OCI-LY1 (cell line): ENCODE measurements around the gene FASN.
A peak's percentile ranks its signal among the peaks of the same experiment; 100 is the strongest.

ENCODE experiments used
- H2AFZ ChIP-seq: fragments of 200-600 bp; sonication (generic), shearing (Covaris generic); 2 replicates; pipeline ENCODE4 v1.6.0; 2014; ENCODE audit warnings: antibody characterized with exemption, mild to moderate bottlenecking, low read length
- H3F3A ChIP-seq: fragments of 200-600 bp; sonication (generic), shearing (Covaris generic); 2 replicates; pipeline ENCODE4 v1.6.0; 2014; ENCODE audit warnings: mild to moderate bottlenecking, antibody characterized with exemption, low read length, moderate library complexity; ENCODE audit not compliant: insufficient read depth
- H3K27ac ChIP-seq: fragments of 200-600 bp; sonication (generic); 2 replicates; pipeline ENCODE4 v1.5.1; 2014; ENCODE audit warnings: low read length, mixed run types, mild to moderate bottlenecking, low read depth; ENCODE audit not compliant: poor library complexity, severe bottlenecking
- H3K27me3 ChIP-seq: fragments of 200-600 bp; sonication (generic); 2 replicates; pipeline ENCODE4 v1.6.0; 2014; ENCODE audit warnings: antibody characterized with exemption, mild to moderate bottlenecking, low read length, moderate library complexity; ENCODE audit not compliant: insufficient read depth
- H3K36me3 ChIP-seq: fragments of 200-600 bp; sonication (generic); 2 replicates; pipeline ENCODE4 v1.6.1; 2014; ENCODE audit warnings: mild to moderate bottlenecking, antibody characterized with exemption, low read length, moderate library complexity, mixed read lengths; ENCODE audit not compliant: insufficient read depth
- H3K4me1 ChIP-seq: fragments of 200-600 bp; sonication (generic); 2 replicates; pipeline ENCODE4 v1.5.1; 2014; ENCODE audit warnings: mild to moderate bottlenecking, low read length, moderate library complexity; ENCODE audit not compliant: insufficient read depth, severe bottlenecking
- H3K4me2 ChIP-seq: fragments of 200-600 bp; sonication (generic), shearing (Covaris generic); 2 replicates; pipeline ENCODE4 v1.6.1; 2014; ENCODE audit warnings: low read length
- H3K4me3 ChIP-seq: fragments of 200-600 bp; sonication (generic); 2 replicates; pipeline ENCODE4 v1.5.1; 2014; ENCODE audit warnings: low read length, low read depth, mild to moderate bottlenecking, mixed read lengths; ENCODE audit not compliant: poor library complexity, severe bottlenecking
- H3K79me2 ChIP-seq: fragments of 200-600 bp; shearing (Covaris generic); 2 replicates; pipeline ENCODE4 v1.6.1; 2016; ENCODE audit warnings: mixed run types, low read length, mixed read lengths; ENCODE audit not compliant: insufficient read depth
- H3K9ac ChIP-seq: fragments of 200-600 bp; sonication (generic), shearing (Covaris generic); 2 replicates; pipeline ENCODE4 v1.6.1; 2014; ENCODE audit warnings: mild to moderate bottlenecking, low read length, mixed read lengths
- H3K9me2 ChIP-seq: fragments of 200-600 bp; sonication (generic), shearing (Covaris generic); 2 replicates; pipeline ENCODE4 v1.6.1; 2014; ENCODE audit warnings: low read depth, mild to moderate bottlenecking, low read length, mixed read lengths
- H3K9me3 ChIP-seq: fragments of 200-600 bp; shearing (Covaris generic); 2 replicates; pipeline ENCODE4 v1.6.1; 2014; ENCODE audit warnings: low read length, mixed read lengths
- H4K20me1 ChIP-seq: fragments of 200-600 bp; sonication (generic), shearing (Covaris generic); 2 replicates; pipeline ENCODE4 v1.6.0; 2016; ENCODE audit warnings: mild to moderate bottlenecking, low read length; ENCODE audit not compliant: insufficient read depth
- EZH2 ChIP-seq: fragments of 200-600 bp; sonication (generic), shearing (Covaris generic); IDR thresholded peaks from 2 replicates; pipeline ENCODE4 v1.8.0; 2017; ENCODE audit warnings: borderline replicate concordance, mixed run types, mild to moderate bottlenecking, antibody characterized with exemption, low read length, moderate library complexity, mixed read lengths
- TF ChIP-seq, protein P1 (sequence below): fragments of 200-600 bp; sonication (generic), shearing (Covaris generic); IDR thresholded peaks from 2 replicates; pipeline ENCODE4 v1.5.1; 2017; ENCODE audit warnings: mild to moderate bottlenecking, antibody characterized with exemption, low read length, moderate library complexity, mixed read lengths

The FASN gene

GRCh38 chr17:82098169-82098938 is at the start of gene FASN:
Gene FASN (minus strand): TSS chr17:82098236. CDS start chr17:82096445, 1,791 bp downstream.
- Histone ChIP-seq H3K79me2 (peaks cover 19% of the 10 kb centered on the region), H4K20me1 (no peaks in the 10 kb centered on the region), H3K9me2 (no peaks in the 10 kb centered on the region), H3K36me3 (peaks cover 29% of the 10 kb centered on the region), H3K4me3 (peak within 1 kb of the TSS; percentile 97), H2AFZ (no peak within 1 kb of the TSS), H3K9ac (peak within 1 kb of the TSS; percentile 100), H3K9me3 (no peaks in the 10 kb centered on the region), H3F3A (no peaks in the 10 kb centered on the region), H3K4me1 (peaks cover 54% of the 10 kb centered on the region), H3K4me2 (peak within 1 kb of the TSS; percentile 96), H3K27ac (peak within 1 kb of the TSS; percentile 92), H3K27me3 (no peaks in the 10 kb centered on the region)
- TF ChIP-seq, protein P1, sequence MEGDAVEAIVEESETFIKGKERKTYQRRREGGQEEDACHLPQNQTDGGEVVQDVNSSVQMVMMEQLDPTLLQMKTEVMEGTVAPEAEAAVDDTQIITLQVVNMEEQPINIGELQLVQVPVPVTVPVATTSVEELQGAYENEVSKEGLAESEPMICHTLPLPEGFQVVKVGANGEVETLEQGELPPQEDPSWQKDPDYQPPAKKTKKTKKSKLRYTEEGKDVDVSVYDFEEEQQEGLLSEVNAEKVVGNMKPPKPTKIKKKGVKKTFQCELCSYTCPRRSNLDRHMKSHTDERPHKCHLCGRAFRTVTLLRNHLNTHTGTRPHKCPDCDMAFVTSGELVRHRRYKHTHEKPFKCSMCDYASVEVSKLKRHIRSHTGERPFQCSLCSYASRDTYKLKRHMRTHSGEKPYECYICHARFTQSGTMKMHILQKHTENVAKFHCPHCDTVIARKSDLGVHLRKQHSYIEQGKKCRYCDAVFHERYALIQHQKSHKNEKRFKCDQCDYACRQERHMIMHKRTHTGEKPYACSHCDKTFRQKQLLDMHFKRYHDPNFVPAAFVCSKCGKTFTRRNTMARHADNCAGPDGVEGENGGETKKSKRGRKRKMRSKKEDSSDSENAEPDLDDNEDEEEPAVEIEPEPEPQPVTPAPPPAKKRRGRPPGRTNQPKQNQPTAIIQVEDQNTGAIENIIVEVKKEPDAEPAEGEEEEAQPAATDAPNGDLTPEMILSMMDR: peak; percentile 26
- TF ChIP-seq EZH2: no peak

DNA sequence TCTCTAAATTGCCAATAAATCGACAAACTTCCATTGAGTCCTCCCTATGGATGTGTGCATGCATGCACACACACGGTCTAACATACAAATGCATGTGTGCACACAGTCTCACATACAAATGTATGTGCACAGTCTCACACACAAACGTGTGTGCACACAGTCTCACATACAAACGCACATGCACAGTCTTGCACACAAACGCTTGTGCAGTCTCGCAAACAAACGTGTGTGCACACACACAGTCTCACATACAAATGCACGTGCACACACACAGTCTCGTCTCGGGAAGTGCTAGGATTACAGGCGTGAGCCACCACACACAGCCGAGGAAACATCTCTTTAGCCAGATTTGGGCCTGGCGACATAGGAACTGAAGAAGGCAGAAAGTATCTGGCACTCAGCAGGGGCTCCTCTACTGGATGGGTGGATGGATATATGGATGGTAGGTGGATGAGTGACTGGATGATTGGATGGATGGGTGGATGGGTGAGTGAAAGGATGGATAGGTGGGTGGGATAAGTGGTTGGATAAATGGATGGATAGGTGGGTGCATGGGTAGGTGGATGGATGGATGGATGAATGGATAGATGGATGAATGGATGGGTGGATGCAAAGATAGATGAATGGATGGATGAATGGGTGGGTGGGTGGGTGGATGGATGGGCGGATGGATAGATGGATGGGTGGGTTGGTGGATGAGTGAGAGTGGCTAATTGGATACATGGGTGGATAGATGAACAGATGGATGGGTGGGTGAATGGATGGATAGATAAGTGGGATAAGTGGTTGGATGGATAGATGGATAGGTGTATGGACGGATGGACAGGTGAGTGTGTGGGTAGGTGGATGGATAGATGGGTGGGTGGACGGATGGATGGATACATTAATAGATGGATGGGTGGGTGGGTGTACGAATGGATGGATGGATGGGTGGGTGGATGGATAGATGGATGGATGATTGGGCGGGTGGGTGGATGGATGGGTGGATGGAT is 48.9 kb upstream of the FASN start:
- Histone ChIP-seq H3K9ac (no peak overlapping the region), H3F3A (no peaks in the 10 kb centered on the region), H2AFZ (no peak overlapping the region), H3K4me3 (no peak overlapping the region), H3K4me1 (no peaks in the 10 kb centered on the region), H3K27me3 (0 out of 2 replicates have a peak, but pooled peaks cover 4% of the 10 kb centered on the region), H4K20me1 (no peaks in the 10 kb centered on the region), H3K4me2 (no peak overlapping the region), H3K9me3 (no peaks in the 10 kb centered on the region), H3K36me3 (no peaks in the 10 kb centered on the region), H3K27ac (no peak overlapping the region), H3K9me2 (no peaks in the 10 kb centered on the region), H3K79me2 (no peaks in the 10 kb centered on the region)
- TF ChIP-seq EZH2: no peak
- TF ChIP-seq, protein P1: no peak

DNA sequence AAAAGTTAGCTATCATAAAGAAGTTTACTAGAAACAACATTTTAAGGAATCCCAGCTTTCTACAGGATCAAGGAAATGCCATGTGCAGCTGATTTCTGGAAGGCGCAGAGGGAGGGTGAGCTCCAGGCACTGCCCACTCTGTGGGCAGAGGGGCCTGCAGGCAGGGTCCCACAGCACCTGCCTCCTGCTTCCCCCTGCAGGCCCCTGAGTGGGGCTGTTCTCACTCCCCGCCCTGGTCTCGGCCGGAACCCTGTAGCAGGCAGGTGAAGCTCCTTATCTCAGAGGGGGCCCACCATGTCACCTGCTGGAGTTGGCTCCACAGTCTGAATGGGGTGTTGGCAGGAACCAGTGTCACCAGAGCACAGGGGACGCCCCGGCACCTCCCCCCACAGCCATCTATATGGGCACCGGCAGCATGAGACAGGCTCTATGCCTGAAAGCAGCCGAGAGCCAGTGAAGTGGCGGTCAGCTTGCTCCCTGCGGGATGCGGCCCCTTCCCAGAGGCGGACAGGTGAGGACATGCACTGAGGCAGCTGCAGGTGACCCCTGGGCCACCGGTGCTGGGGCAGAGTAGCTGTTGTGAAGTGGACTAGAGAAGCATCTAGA is 47.6 kb upstream of the FASN start:
- no peak overlapping the region for H3K27ac ChIP-seq
- no peaks in the 10 kb centered on the region for H3K9me3 ChIP-seq
- H4K20me1 ChIP-seq: no peaks in the 10 kb centered on the region
- no peaks in the 10 kb centered on the region for H3K4me1 ChIP-seq
- no peaks in the 10 kb centered on the region for H3K79me2 ChIP-seq
- H3K4me2 ChIP-seq: no peak overlapping the region
- H3K36me3 ChIP-seq: no peaks in the 10 kb centered on the region
- no peaks in the 10 kb centered on the region for H3F3A ChIP-seq
- H3K9me2 ChIP-seq: no peaks in the 10 kb centered on the region
- H3K27me3 ChIP-seq: 0 out of 2 replicates have a peak, but pooled peaks cover 4% of the 10 kb centered on the region
- H2AFZ ChIP-seq: no peak overlapping the region
- TF ChIP-seq EZH2: no peak
- no peak overlapping the region for H3K9ac ChIP-seq
- H3K4me3 ChIP-seq: no peak overlapping the region
